Measurements from ENCODE around the gene RALGPS1. TPM values are rescaled to one million over a fixed set of nuclear protein-coding genes. Genes with fewer than 3 reads are reported as not detected.

Gene RALGPS1
- total and polyA plus RNA-seq, 2 of the 8 experiments (the other 6 are each of a cell fraction or from before 2014, with no cell fraction given), result 20.0 to 23.5 TPM

GRCh38 chr9:127033061-127033460 lies 118.5 kb downstream of the RALGPS1 start:
- no peak overlapping the region for H3K4ac ChIP-seq (replicated peaks; ENCODE audit: insufficient read length, low read depth, low read length)
- H3K14ac ChIP-seq (ENCODE audit: insufficient read length), result no peak overlapping the region
- ChIA-PET POLR2A (ENCODE audit: partially characterized antibody) (no interaction called here), CTCF (ENCODE audit: partially characterized antibody) (interaction anchor here (0.6 to 1.3 kb wide), 3 partner anchors 16 to 64 kb away, joined by 3 read pairs; no protein-coding TSS in a partner anchor)
- H2BK120ac ChIP-seq (replicated peaks; ENCODE audit: low read depth, low read length), result no peak overlapping the region
- no peaks in the 10 kb centered on the region for H3K9me3 ChIP-seq (ENCODE audit: insufficient read depth in 2 of 2, low read depth in 1 of 2, low read length in 1 of 2)
- no peak overlapping the region for H3K4me2 ChIP-seq (ENCODE audit: insufficient read depth in 1 of 2, low read depth in 2 of 2, low read length in 2 of 2)
- H3K4me3 ChIP-seq (ENCODE audit: extremely low read depth in 1 of 4, insufficient read depth in 2 of 4, low read depth in 3 of 4, low read length in 4 of 4), result no peak overlapping the region
- no peak overlapping the region for H2AK5ac ChIP-seq (ENCODE audit: low read depth, low read length)
- H3K79me1 ChIP-seq (ENCODE audit: low read depth, low read length), result no peaks in the 10 kb centered on the region
- no peaks in the 10 kb centered on the region for H4K20me1 ChIP-seq (replicated peaks in 1 of 2; ENCODE audit: control insufficient read depth in 1 of 2, insufficient read depth in 2 of 2, low read length in 2 of 2)
- no peak for FAIRE-seq
- H2BK15ac ChIP-seq (ENCODE audit: low read length), result no peak overlapping the region
- H4K5ac ChIP-seq (ENCODE audit: insufficient read length, low read depth, low read length), result no peak overlapping the region
- no peak overlapping the region for H4K8ac ChIP-seq (ENCODE audit: extremely low read depth, insufficient read depth, low read length)
- H2AFZ ChIP-seq (ENCODE audit: low read length), result no peak overlapping the region
- H3K79me2 ChIP-seq (ENCODE audit: control insufficient read depth in 1 of 2, insufficient read depth in 2 of 2, low read length in 2 of 2), result no peaks in the 10 kb centered on the region
- WGBS, 2 experiments (ENCODE audit: extremely low coverage in 1 of 2, insufficient coverage in 1 of 2, insufficient read length in 1 of 2, insufficient replicate concordance in 2 of 2, low coverage in 1 of 2, low lambda C conversion rate in 2 of 2, missing lambda C conversion rate in 1 of 2), result 89% methylated on average over 3 of the region's 3 CpGs; no CpG with 5 or more reads in 1 of the 2 experiments
- H3K27ac ChIP-seq (ENCODE audit: low read depth, low read length), result no peak overlapping the region
- H2BK12ac ChIP-seq (ENCODE audit: low read depth, low read length), result no peak overlapping the region
- no peaks in the 10 kb centered on the region for H3K4me1 ChIP-seq (replicated peaks in 1 of 4; ENCODE audit: control insufficient read depth in 3 of 4, insufficient read depth in 4 of 4, low read length in 3 of 4)
- H3K23me2 ChIP-seq (ENCODE audit: low read depth, low read length), result no peaks in the 10 kb centered on the region; the same call in 1 of the 2 replicates
- H3K27me3 ChIP-seq (replicated peaks in 1 of 4; ENCODE audit: control insufficient read depth in 3 of 4, extremely low read depth in 1 of 4, insufficient read depth in 3 of 4, low read length in 3 of 4), result no peaks in the 10 kb centered on the region
- no peak overlapping the region for H4K91ac ChIP-seq (replicated peaks; ENCODE audit: insufficient read length, low read length)
- no peak overlapping the region for H2BK5ac ChIP-seq (ENCODE audit: low read depth, low read length)
- H2BK20ac ChIP-seq (ENCODE audit: low read length), result no peak overlapping the region
- no peak for DNase-seq (ENCODE audit: low read depth in 1 of 2, low spot score in 2 of 2)
- H3K36me3 ChIP-seq (ENCODE audit: control insufficient read depth in 2 of 4, insufficient read depth in 4 of 4, low read length in 3 of 4), result no peaks in the 10 kb centered on the region
- no peak overlapping the region for H3K18ac ChIP-seq (ENCODE audit: extremely low read depth, low read length)
- no peak overlapping the region for H3K56ac ChIP-seq (replicated peaks; ENCODE audit: insufficient read length, low read depth, low read length)
- H3K23ac ChIP-seq (ENCODE audit: insufficient read length), result no peak overlapping the region
- H3K9ac ChIP-seq (replicated peaks in 1 of 4; ENCODE audit: extremely low read depth in 1 of 4, low read depth in 3 of 4, low read length in 3 of 4), result no peak overlapping the region
- TF ChIP-seq SIRT6 (IDR thresholded peaks at IDR 0.05; ENCODE audit: low read length) (no peak), SIX5 (IDR thresholded peaks at IDR 0.05; ENCODE audit: low read depth, low read length) (no peak), EZH2 (IDR thresholded peaks at IDR 0.05; ENCODE audit: low read depth, low read length, severe bottlenecking) (no peak), EP300 (IDR thresholded peaks at IDR 0.05; ENCODE audit: borderline replicate concordance in 1 of 2, low read depth in 2 of 2, low read length in 2 of 2) (no peak), ATF3 (IDR thresholded peaks at IDR 0.05; ENCODE audit: insufficient read depth, low read depth, low read length) (no peak), JUND (IDR thresholded peaks at IDR 0.05; ENCODE audit: low read length) (no peak), RXRA (IDR thresholded peaks at IDR 0.05; ENCODE audit: insufficient read depth, low read depth, low read length) (no peak), RNF2 (IDR thresholded peaks at IDR 0.05; ENCODE audit: borderline replicate concordance, low read depth, low read length, missing control alignments, poor library complexity, severe bottlenecking) (no peak), CTCF (IDR thresholded peaks at IDR 0.05; ENCODE audit: control extremely low read depth in 1 of 3, insufficient read depth in 1 of 3, low read depth in 1 of 3, low read length in 3 of 3) (no peak), CBX5 (IDR thresholded peaks at IDR 0.05; ENCODE audit: low read depth, low read length) (no peak), TCF12 (IDR thresholded peaks at IDR 0.05; ENCODE audit: low read depth, low read length) (no peak)

Data from H1 (cell line).